Myocyte (in vitro differentiated cells): ENCODE results near the gene C4orf50. TPM values are rescaled to one million over a fixed set of nuclear protein-coding genes. Genes with fewer than 3 reads are reported as not detected.
A peak's percentile ranks its signal among the peaks of the same experiment; 100 is the strongest.

Experiments
- DNase-seq: peaks from one replicate; pipeline ENCODE4 v3.0.0-alpha.2; 2012; ENCODE audit warnings: low read depth
- total RNA-seq: library from RNA; depleted of rRNA; stranded (reverse); fragments of >200 nt; gene quantifications from 2 replicates; pipeline ENCODE4 v1.2.3, GENCODE V29; 2014

Gene C4orf50
- total RNA-seq, 1 donor from 2014 or later, result 0.05 TPM

DNA sequence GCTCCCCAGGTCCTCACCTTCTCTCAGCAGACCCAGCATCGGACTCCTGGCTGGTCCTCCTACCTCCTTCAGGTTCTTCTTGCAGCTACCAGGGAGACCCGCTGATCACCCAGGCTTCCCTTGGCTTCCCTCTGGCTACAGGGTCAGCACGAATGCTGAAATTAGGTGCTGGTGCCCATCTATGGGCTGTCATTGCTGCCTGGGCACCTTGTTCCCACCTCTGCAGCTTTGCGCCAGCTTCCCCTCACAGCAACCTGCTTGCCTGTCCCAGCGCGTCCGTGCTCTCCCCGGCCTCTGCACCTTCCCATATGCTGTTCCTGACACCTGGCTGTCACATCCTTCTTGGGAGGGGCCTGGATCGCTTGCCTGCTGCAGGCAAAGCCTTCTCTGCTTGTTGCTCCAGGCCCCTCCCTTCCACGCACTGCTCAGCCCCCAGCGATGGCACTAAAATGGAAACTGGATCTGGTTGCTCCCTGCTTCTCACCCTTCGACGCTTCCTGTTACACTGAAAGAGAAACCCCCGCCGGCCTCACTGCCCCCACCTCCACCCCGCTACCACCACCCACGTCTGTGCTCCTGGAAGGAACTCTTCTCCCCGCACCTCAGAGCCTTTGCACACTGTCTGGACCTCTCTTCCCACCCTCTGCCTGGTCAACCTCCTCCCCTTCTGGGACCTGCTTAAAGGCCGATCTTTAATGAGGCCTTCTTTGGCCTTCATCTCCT lies 22.2 kb downstream of the C4orf50 start:
- no peak for DNase-seq

DNA sequence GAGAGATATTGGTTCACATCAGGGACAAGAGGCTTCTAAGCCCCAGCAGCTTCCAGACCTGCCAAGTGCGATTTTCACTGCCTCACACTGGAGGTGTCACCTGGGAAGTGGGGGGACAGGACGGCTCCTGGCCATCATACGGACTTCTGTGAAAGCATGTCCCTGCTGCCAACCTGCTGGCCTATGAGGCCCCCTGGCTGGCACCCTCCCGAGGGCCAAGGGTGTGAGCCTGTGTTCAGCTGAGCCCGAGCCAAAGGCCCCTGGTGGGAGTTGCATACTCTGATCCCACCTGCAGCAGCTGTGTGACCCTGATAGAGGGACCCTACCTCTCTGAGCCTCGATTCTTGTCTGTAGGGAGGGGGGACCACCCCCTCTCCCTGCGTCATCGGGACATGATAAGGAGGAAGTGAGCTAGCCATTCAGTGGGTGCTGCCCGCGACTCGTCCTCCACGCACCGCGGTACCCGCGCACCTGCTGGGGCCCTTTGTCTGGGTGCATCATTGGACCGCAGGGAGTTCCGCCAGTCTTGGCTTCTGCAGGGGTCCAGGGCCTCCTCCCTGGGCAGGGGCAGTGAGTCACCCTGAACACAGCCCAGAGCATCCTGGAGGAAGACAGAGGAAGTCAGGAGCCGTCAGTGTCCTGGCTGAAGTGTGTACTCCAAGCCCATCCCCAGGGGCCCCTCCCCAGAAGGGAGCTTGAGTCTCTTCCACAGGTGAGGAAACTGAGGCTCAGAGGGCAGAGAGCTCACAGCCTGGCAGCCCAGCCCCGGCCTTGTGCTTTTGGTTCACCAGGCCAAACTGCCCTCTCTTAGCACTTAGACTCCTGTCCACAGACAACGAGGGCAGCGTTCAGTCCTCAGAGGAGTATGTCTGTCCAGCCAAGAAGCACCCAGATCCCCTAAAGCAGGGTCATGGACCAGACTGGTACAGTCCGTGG lies 24.1 kb downstream of the C4orf50 start:
- no peak for DNase-seq

DNA sequence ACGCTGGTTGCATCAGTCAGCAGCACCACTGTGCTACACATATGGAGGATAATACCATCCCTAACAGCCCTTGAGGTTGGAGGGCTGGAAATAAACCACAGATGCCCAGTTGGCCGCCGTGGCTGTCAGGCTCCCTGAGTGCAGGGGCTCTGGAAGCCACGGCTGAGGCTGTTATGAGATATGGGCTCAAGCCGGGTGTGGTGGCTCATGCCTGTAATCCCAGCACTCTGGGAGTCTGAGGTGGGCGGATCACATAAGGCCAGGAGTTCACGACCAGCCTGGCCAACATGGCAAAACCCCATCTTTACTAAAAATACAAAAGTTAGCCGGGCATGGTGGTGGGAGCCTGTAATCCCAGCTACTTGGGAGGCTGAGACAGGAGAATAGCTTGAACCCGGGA lies 24.9 kb downstream of the C4orf50 start:
- DNase-seq, result peak; percentile 44

DNA sequence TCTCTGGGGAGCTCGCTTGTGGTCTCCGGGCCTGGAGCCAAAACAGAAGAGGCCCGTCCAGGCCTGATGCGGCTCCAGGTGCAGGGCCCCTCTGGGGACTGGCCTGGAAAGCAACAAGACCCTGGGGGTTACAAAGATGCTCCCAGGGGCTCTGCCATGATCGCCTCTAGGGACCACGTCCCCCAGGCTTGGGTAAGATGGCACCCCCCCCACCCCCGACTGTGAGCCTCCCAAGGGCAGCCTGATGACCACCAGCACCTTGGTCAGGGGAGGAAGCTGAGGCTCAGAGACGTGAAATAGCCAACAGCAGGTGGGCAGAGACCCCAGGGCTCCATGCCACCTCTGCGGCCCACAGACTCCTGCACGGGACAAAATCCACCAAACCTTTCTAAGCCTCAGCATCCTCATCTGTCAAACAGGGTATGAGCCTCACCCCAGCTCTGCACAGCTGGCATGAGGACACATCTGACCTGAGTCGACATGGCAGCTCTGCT lies 25.4 kb downstream of the C4orf50 start:
- no peak for DNase-seq

DNA sequence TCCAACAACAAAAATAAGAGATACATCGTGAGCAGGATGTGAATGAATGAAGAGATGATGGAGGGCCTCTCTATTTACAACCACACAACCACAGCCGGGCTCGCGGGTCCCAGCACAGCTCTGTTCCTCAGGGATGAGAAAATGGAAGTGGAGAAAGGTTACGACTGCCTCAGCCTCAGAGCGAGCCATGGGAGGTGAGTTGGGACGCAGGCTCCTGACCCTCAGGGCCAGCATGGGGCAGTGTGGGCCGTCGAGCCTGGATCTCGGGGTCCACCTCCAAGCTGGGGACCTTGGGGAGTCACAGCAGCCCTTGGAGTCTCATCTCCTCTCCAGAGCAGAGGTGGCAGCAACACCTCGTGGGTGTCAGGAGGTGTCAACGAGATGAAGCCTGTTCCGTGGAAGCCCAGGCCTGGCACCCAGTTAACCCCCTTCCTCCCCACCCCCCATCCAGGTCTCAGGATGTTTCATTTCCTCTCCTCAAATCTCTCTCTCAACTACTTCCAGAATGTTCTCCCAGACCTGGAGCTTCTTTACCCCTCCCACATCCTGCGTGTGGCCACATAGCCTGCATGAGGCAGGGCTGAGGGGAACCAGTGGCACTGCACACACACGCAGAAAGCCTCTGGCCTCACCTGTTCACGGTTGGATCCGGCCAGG lies 25.9 kb downstream of the C4orf50 start:
- DNase-seq, result no peak

DNA sequence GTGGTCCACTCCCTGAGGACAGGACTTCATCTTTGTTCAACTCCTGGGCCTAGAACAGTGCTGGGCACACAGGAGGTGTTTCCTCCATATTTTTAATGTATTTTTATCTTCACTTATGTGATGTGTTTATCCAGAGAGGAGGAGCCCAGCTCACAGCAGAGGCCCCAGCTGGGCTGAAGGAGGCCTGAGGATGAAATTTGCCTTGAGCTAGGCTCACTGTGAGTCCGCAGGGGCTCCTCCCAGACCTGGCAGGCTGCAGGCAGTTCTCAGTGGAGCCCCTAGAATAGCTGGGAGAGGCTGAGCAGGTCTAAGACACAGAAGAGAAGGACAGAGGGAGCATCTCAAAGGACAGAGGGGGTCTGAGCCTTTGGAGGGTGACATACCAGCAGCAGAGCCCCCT lies 26.8 kb downstream of the C4orf50 start:
- no peak for DNase-seq

DNA sequence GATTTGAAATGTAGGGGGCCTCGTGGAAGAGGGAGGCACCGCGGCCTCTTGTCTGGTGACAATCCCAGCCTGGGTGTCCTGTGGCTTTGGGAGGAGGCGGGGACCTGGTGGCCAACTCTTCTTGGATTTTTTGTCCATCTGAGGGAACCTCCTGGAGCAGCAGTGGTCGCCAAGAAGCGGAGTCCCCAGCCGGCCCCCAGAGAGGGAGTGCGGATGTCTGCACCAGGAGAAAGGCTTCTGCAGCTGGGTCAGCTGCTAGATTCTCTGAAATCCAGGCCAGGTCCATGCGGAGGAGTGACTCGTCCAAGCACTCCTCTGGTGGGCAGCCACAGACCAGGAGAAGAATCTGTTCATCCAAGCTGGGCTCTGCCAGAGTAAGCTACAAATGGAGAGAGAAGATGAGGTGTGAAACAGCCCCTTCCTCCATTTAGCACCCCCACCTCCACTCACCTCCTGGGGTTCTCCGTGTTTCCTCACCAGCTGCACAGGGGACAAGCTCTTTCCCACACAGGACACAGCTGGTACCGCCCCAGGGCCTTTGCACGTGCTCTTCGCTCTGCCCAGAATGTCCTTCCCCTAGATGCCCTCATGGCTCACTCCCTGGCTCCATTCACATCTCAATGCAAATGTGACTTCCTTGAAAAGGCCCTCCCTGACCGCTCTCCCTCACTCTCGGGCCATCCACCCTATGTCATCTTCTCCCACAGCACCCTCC lies 27.6 kb downstream of the C4orf50 start:
- no peak for DNase-seq

DNA sequence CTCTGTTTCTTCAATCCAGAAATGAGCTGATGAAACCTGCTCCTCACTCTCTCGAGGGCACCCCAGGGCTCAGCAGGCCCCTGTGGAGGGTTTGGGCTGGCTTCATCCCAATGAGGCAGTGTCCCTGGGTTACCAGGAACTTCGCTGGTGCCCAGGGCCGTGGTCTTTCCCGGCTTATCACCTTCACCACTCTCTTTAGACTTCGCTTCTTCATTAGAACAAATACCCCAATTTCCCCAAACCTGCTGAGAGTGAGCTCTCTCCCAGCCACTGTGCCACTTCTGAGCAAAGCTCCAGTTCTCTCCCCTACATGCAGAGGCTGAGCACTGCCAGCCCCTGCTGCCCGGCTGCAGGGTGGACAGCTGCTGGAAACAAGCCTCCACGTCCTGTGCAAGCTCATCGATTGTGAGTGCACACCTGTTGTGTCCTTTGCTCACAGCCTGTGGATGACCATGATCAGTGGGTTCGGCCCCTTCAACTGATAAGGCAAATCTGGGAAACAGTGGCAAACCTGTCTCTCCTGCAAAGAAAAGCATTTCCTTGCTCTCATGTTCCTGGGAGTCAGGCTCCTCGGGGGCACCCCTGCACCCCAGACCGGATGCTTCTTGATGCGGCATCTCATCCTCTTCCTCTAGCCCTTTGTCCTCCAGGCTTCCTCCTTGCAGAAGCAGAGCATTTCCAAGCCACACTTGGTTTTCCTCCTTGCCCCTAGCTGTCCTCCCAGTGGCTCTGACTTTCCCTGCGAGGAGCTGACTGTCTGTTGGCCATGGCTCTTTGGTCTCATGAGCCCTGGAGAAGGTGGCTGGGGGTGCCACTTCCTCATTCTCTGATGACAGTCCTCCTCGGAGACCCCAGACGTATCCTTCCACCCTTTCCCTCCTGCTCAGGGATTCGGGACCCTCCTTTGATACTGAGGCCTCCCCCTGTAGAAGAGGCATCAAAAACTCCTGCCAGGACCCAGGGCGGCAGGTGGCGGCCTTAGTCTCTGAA lies 28.7 kb downstream of the C4orf50 start:
- DNase-seq, result no peak

DNA sequence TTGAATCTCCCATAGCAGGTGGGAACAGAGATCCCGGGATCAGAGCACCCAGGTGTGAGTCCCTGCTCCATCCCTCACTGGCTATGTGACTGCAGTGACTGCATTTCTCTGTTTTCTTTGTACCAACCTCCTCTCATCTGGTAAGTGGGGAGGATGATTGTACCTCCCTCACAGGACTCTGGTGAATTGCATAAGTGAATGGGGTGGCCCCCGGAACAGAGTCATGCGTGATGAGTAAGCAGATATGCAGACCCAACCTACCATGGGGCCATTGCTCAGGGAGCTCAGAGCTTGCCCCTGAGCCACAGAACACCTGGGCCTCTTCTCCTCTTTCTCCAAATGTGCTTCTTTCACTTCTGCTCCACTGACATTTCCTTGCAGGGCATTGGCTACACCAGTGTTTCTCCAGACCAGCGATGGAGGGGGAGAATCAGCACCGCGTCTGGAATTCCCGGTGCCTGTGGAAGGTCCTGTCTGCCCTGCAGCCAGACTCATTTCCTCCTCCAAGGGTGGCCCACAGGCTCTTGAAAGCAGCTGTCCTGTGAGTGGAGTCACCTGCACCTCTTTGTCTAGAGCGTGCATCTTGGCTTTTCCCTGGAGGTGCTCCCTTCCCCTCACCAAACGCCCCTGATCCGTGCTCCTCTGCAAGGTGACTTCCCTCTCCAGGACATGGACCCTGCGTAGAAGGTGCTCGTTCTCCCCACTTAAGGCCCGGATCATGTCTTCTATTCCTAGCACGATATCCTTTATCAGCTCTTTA lies 30.0 kb downstream of the C4orf50 start:
- DNase-seq, result no peak

DNA sequence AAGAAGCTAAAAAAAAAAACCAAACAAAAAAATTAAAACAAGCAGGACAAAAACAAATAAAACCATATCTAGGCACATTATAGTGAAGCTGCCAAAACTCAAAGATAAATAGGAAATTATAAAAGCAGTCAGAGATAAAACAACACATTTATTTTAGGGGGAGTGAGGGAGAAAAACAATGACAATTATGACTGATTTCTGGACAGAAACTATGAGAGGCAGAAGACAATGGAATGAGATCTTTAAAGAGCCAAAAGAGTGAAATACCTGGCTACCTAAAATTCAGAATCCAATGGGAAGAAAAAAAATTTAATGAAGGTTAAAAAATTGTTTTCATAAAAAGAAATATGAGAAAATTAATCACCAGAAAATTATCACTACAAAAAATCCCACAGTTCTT lies 33.4 kb downstream of the C4orf50 start:
- no peak for DNase-seq

DNA sequence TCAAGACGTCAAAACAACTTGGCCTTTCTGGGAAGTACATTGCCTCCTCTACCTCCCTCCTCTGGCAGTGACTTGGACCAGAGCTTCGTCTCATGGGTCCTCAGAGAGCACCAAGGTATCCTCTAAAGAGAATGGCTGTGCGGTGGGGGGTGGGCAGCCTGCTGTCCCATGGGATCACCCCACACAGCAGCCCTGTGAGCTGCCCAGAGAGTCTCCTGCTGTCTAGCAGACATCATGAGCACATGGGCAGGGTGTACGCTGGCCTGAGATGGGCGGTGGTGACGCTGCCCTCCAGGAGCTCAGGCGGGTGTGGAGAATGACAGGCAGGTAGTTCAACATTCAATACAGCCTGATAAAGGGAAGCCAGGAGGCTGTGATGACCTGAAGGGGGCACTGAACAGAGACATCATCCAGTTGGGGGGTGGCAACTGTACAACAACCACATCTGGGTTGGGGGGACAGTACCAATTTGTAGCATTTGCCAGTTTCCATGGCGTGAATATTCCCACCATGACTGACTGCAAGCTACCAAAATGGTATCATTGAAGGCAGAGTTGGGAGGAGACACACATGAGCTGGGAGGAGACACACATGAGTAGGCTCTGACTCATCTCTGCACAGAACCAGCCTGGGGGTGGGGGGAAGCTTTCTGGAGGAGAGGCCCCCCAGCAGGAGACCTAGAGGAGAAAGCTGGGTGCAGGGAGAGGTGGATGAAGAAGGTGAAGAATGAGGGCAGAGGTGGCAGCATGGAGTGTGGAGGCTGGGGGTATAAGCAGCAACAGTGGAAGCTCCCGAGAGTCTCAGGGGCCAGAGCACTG lies 35.9 kb downstream of the C4orf50 start:
- DNase-seq, result no peak

DNA sequence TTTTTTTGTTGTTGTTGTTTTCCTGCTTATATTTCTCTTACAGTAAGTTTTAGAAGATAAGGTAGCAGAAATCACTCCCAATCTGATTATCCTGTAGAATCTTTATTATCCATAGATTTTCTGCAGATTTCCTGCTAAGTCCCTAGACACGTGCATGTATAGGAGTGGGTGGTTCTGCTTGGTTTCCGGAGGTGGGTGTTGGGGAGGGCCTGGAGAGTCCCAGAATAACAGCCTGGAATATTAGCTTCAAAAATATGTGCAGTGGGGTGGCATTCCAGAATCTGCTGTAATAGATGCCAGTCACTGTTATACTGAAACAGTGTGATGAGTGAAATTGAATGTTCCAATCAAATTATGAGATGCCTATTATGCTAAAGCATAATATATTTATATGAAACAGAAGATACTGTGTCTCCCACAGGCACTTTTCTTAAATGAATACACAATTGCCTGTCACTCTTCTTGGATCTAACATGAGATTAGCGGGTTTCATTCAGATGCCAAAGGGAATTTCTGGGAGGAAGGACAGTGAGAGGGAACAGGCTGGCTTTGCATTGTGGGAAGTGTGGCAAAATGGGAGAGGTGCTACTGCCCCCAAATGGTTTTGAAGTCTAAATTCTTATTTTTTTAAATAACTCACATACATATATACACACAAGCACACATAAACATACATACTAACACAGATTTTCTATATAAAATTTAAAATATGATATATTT lies 37.6 kb downstream of the C4orf50 start:
- DNase-seq, result peak; percentile 24

DNA sequence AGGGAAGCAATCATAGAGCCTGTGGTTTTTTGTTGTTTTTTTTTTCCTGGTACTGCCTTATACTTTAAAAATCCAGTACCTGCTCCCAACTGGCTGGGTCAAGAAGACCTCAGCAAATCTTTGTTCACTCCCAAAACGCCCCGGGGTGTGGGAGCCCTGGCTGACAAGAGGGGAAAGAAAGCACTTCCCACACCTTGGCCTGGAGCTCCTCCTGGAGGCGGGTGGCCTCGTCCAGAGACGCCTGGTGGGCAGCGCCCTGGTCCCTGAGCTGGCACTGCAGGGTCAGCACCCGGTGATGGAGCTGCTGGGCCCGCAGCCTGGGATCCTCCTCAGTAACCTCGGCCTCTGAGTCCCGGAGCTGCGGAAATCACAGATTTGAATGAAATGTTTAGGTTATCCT lies 38.2 kb downstream of the C4orf50 start:
- peak; percentile 43 for DNase-seq

DNA sequence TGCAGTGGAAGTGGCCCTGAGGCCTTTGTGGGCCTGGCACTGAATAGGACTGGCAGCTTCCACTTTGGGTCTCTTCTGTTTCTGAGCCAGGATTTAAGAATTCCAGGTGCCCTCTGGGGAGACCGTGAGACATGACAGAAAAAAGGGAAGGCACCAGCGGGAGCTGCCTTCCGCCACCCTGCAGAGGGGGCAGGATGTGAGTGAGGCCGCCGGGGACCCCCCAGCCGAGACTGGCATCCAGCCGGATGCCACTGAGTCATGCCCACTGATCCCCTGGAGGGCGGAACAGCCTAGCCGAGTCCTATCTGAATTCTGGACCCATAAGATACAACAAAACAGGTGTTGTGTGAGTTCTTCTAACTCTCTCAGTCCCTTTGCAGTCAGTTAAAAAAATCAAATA lies 41.3 kb downstream of the C4orf50 start:
- no peak for DNase-seq

DNA sequence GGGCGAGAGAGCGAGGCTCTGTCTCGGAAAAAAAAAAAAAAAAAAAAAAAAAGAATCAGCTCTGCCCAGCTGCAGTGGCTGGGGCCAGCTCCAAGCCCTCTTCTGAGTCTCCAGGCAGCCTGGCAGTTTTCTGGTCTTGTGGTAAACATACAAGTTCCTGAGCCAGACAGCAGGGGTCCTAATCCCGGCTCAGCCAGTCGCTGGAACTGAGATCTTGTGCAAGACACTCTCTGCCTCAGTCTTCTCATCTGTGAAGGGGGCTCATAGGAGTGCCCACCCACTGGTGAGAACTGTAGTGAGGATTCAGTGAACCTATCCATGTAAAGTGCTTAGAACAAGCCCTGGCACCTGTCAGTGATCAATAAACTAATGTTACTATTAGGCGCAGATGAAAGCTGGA lies 41.8 kb downstream of the C4orf50 start:
- DNase-seq, result no peak

DNA sequence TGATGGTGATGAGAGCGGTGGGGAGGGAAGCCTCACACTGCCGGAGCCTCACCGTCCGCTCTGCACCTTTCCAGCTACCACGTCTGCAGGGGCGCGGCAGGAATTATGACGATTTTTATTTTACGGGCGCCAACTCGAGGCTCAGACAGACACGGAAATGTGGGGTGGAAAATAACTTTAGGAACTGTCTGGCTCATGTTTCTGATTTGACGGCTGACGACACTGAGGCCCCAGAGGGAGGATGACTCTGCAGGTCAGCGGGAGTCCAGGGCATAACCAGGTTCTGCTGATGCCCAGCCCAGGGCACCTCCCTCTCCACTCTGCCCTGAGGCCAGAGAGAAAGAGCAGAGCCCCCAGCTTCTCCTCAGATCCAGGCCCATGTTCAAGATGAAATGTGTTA lies 43.9 kb downstream of the C4orf50 start:
- DNase-seq, result no peak

DNA sequence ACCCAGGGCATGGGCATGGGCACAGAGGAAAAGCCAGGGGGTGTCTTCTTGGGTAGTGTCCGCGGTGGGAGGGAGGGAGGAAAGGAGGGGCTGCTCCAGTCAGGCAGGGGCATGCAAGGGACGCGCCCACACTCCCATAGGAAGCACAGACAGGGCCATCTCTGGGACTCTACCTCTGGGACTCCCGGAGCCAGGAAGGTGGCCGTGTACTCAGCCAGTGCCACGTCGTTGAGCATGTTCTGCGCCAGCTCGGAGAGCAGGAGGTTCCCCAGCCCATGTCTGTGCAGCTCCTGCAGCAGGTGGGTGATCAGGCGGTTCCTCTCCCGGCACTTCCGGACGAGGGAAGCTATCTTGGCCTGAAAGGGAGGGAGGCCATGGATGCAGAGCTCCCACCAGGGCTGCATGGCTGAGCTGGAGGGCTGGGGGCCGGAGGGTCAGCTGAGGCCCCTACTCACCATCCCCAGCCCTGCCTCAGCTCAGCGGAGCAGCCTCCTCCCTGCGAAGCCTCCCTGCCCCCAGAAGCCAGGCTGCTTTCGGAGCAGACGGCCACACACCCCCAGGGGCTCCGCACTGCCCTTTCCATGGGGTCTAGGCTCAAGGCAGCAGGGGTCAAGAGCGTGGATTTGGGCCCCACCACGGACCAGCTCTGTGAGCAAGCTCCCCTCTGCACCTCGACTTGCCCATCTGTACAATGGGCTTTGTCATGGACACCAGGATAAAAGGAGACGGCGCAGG lies 44.6 kb downstream of the C4orf50 start:
- no peak for DNase-seq
